Ishikawa (cell line): Measurements from ENCODE around the gene DVL2.
A peak's percentile ranks its signal among the peaks of the same experiment; 100 is the strongest.

Experiments used
- CEBPB ChIP-seq: IDR thresholded peaks from 2 replicates; pipeline ENCODE4 v1.6.1; 2012
- CREB1 ChIP-seq: IDR thresholded peaks from 2 replicates; pipeline ENCODE4 v1.6.1; 2012; ENCODE audit warnings: low read depth
- EGR1 ChIP-seq: IDR thresholded peaks from 2 replicates; pipeline ENCODE4 v1.6.1; 2012
- EP300 ChIP-seq: IDR thresholded peaks from 2 replicates; pipeline ENCODE4 v1.6.1; 2012; ENCODE audit warnings: borderline replicate concordance
- FOXM1 ChIP-seq: IDR thresholded peaks from 2 replicates; pipeline ENCODE4 v1.6.1; 2012; ENCODE audit warnings: low read depth, borderline replicate concordance
- MAX ChIP-seq: IDR thresholded peaks from 2 replicates; pipeline ENCODE4 v1.6.1; 2012
- NFIC ChIP-seq: IDR thresholded peaks from 2 replicates; pipeline ENCODE4 v1.6.1; 2012
- RAD21 ChIP-seq: IDR thresholded peaks from 2 replicates; pipeline ENCODE4 v1.6.1; 2012; ENCODE audit warnings: low read depth
- TAF1 ChIP-seq: IDR thresholded peaks from 2 replicates; pipeline ENCODE4 v1.6.1; 2012; ENCODE audit warnings: low read depth, mild to moderate bottlenecking
- TCF12 ChIP-seq: IDR thresholded peaks from 2 replicates; pipeline ENCODE4 v1.6.1; 2012; ENCODE audit warnings: low read depth
- TEAD4 ChIP-seq: IDR thresholded peaks from 2 replicates; pipeline ENCODE4 v1.6.1; 2012
- YY1 ChIP-seq: IDR thresholded peaks from 2 replicates; pipeline ENCODE4 v1.6.1; 2012; ENCODE audit warnings: low read depth
- ZBTB7A ChIP-seq: IDR thresholded peaks from 2 replicates; pipeline ENCODE4 v1.6.1; 2012; ENCODE audit warnings: low read depth
- TF ChIP-seq, protein P1 (sequence below): IDR thresholded peaks from 2 replicates; pipeline ENCODE4 v1.6.1; 2012
- TF ChIP-seq, protein P2 (sequence below): IDR thresholded peaks from 2 replicates; pipeline ENCODE4 v1.6.1; 2012; ENCODE audit warnings: low read depth, mild to moderate bottlenecking

The DVL2 gene

DNA sequence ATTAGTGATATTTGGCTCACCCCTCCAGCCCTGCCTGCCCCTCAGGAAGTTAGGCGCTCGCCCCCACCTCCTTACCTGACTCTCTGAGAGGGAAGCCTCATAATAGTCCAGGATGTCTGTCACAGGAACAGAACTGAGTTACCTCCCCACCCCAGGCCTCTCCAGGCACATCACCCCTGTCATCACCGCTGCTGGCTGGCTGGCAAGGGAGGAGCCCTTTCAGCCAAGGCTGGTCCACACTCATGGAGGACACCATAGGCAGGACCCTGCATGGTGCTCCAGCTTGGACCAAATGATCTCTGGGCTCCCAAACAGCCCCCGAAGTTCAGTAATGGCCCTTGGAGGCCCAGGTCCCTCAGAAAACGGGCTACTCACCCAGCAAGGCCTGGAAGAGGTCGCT lies 16.2 kb downstream of the DVL2 start:
- TF ChIP-seq TEAD4 (no peak), RAD21 (no peak), TAF1 (no peak), MAX (no peak), CEBPB (no peak), EGR1 (no peak), CREB1 (no peak), YY1 (no peak)

DNA sequence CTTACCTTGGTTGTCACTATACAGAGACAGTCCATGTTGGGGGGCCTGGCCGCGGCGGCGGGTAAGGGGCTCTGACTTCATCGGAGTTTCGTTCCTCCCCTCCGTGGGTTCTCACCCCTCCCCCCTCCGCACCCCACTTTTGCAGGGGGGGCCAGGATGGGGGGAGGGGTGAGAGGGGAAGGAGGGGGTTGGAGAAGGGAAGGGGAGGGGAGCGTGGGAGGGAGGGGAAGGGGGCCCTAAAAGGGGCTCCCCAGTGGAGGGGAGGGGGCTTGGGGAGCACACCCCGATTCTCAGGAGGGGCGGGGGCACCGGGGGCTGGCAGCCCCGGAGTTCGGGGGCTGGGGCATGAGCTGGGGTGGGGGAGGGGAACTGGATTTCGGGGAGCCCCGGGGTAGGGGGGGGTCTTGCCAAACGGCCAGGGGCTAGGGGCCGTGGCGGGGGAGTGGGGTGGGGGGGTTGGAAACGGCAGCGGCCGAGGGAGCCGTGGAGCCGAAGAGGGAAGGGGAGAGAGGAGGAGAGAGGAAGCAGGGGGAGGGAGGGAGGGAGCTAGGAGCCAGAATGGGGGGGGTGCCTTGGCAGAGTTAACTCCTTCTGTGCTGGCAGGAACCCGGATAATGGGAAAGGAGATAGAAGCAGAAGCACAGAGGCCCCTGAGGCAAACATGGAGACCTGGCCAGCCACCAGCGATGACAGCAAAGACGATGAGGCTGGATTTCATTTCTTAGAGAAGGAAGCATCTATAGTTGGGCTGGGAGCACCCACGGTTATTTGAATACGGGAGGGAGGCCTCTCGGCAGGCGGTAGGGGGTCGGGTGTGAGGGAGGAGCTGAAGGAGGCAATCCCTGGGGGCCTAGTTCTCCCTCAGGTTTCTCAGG lies 17.0 kb downstream of the DVL2 start:
- TF ChIP-seq ZBTB7A: no peak
- TF ChIP-seq NFIC: no peak
- TF ChIP-seq MAX: no peak

- TF ChIP-seq RAD21 (no peak), NFIC (no peak), ZBTB7A (no peak), MAX (no peak), FOXM1 (no peak), EGR1 (no peak)
Observed at GRCh38 chr17:7216242-7217112, 17.8 kb downstream of the DVL2 start.

GRCh38 chr17:7215652-7216180 lies 18.6 kb downstream of the DVL2 start:
- no peak for TF ChIP-seq CREB1
- TF ChIP-seq, protein P1, sequence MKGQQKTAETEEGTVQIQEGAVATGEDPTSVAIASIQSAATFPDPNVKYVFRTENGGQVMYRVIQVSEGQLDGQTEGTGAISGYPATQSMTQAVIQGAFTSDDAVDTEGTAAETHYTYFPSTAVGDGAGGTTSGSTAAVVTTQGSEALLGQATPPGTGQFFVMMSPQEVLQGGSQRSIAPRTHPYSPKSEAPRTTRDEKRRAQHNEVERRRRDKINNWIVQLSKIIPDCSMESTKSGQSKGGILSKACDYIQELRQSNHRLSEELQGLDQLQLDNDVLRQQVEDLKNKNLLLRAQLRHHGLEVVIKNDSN: no peak
- TF ChIP-seq TCF12: no peak
- TF ChIP-seq, protein P2, sequence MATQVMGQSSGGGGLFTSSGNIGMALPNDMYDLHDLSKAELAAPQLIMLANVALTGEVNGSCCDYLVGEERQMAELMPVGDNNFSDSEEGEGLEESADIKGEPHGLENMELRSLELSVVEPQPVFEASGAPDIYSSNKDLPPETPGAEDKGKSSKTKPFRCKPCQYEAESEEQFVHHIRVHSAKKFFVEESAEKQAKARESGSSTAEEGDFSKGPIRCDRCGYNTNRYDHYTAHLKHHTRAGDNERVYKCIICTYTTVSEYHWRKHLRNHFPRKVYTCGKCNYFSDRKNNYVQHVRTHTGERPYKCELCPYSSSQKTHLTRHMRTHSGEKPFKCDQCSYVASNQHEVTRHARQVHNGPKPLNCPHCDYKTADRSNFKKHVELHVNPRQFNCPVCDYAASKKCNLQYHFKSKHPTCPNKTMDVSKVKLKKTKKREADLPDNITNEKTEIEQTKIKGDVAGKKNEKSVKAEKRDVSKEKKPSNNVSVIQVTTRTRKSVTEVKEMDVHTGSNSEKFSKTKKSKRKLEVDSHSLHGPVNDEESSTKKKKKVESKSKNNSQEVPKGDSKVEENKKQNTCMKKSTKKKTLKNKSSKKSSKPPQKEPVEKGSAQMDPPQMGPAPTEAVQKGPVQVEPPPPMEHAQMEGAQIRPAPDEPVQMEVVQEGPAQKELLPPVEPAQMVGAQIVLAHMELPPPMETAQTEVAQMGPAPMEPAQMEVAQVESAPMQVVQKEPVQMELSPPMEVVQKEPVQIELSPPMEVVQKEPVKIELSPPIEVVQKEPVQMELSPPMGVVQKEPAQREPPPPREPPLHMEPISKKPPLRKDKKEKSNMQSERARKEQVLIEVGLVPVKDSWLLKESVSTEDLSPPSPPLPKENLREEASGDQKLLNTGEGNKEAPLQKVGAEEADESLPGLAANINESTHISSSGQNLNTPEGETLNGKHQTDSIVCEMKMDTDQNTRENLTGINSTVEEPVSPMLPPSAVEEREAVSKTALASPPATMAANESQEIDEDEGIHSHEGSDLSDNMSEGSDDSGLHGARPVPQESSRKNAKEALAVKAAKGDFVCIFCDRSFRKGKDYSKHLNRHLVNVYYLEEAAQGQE: no peak
- TF ChIP-seq RAD21: no peak
- no peak for TF ChIP-seq TAF1
- no peak for TF ChIP-seq YY1
- no peak for TF ChIP-seq FOXM1
- no peak for TF ChIP-seq EGR1
- TF ChIP-seq MAX: no peak
- no peak for TF ChIP-seq NFIC
- TF ChIP-seq ZBTB7A: no peak
- no peak for TF ChIP-seq CEBPB
- TF ChIP-seq TEAD4: no peak
- TF ChIP-seq EP300: no peak

GRCh38 chr17:7215136-7215638 lies 19.1 kb downstream of the DVL2 start:
- TF ChIP-seq TEAD4 (peak; percentile 25; the same call in 1 of the 2 replicates), YY1 (no peak)

DNA sequence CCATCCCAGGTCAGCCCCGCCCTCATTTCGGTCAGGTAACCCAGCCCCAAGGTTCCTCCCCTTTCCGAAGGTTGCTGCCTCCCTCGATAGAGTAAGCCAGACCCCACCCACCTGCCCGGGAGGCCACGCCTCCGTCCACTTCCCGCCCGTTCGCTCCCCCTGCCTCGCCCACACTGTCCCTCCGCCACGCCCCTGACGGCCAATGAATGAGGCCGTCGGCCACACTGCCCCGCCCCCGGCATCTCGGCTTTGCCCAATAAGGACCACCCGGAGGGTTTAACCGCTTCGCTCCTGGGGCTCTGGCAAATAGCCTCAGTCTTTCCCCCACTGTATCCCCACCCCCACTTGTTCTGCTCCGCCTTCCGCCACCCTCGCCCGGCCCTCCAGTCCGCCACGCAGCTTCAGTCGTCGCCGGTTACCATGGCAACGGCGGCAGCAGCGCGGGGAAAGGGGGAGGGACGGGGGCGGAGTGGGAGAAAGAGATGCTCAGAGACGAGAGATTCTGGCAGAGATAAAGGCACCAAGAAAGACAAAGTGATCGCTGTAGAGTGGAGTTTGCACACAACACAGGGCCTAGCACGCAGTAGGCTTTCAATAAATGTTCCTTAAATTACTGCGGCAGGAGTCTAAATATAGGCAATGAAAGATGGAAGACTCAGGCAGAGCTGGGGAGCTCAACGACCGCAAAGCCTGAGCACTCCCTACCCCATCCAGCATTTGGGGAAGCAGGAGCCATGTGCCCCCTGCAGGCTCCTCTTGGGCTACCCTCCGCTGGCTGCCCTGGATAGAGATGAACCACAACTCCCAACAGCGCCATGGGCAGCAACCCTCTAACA lies 19.8 kb downstream of the DVL2 start:
- TF ChIP-seq TCF12: 0 out of 2 replicates have a peak, but pooled peaks have one; percentile 41
- TF ChIP-seq CREB1: peak; percentile 34; the same call in 1 of the 2 replicates
- TF ChIP-seq NFIC: peak; percentile 9; the same call in 1 of the 2 replicates
- peak; percentile 38; the same call in 1 of the 2 replicates for TF ChIP-seq MAX
- TF ChIP-seq, protein P1: no peak
- peak; percentile 49; the same call in 1 of the 2 replicates for TF ChIP-seq EGR1
